Adipocyte (in vitro differentiated cells): ENCODE results near the gene SRGAP1.

Experiments
- DNase-seq: peaks from one replicate; pipeline ENCODE4 v3.0.0-alpha.2; 2015; ENCODE audit warnings: low read depth
- H3K27me3 ChIP-seq: replicated peaks from 2 replicates; pipeline ENCODE4 v1.7.0; 2013; ENCODE audit warnings: mild to moderate bottlenecking, low read length, moderate library complexity; ENCODE audit not compliant: control insufficient read depth, insufficient read depth
- H3K36me3 ChIP-seq: 2 replicates; pipeline ENCODE4 v1.7.0; 2013; ENCODE audit warnings: low read length, mild to moderate bottlenecking, moderate library complexity; ENCODE audit not compliant: control insufficient read depth, insufficient read depth, severe bottlenecking
- H3K4me1 ChIP-seq: 2 replicates; pipeline ENCODE4 v1.7.0; 2013; ENCODE audit warnings: mild to moderate bottlenecking, low read length, moderate library complexity; ENCODE audit not compliant: control insufficient read depth, insufficient read depth
- H3K4me3 ChIP-seq: 2 replicates; pipeline ENCODE4 v1.7.0; 2013; ENCODE audit warnings: mild to moderate bottlenecking, low read length, moderate library complexity
- H3K9ac ChIP-seq: 2 replicates; pipeline ENCODE4 v1.7.0; 2013; ENCODE audit warnings: mild to moderate bottlenecking, low read length, moderate library complexity
- H3K9me3 ChIP-seq: 2 replicates; pipeline ENCODE4 v1.7.0; 2013; ENCODE audit warnings: mild to moderate bottlenecking, low read length, moderate library complexity; ENCODE audit not compliant: control insufficient read depth

SRGAP1 gene

DNA sequence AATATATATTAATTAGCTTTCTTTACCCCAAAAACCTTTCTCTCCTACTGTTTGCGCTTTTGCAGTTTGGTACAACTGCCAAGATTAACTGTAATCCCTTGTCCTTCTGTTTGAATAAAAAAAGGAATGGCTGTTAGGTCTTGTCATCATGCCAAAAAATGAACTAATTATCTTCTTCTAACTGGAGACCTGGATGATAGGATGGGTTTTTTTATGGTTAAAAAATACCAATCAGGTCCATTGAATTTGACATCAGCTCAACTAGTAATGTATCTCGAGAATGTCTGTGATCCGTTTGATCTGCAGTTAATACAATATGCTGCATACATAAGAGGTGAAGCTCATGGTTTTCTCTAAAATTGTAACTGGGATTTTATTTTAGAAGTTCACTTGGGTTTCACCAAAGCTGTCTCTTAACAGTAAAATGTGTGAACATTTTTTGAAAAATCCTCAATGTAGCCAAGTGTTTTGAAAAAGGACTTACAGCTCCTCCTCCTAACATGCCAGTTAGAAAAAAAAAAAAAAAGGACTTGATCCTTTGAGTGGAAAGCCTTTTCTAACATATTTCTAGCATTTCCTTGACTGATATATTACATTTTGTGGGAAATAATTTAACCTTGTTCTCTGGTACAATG, 96.8 kb downstream of the SRGAP1 start:
- Histone ChIP-seq H3K4me1 (peaks cover 34% of the 10 kb centered on the region), H3K27me3 (no peaks in the 10 kb centered on the region), H3K9me3 (no peaks in the 10 kb centered on the region), H3K4me3 (no peak overlapping the region), H3K9ac (no peak overlapping the region), H3K36me3 (peaks cover 5% of the 10 kb centered on the region)
- DNase-seq, result no peak

DNA sequence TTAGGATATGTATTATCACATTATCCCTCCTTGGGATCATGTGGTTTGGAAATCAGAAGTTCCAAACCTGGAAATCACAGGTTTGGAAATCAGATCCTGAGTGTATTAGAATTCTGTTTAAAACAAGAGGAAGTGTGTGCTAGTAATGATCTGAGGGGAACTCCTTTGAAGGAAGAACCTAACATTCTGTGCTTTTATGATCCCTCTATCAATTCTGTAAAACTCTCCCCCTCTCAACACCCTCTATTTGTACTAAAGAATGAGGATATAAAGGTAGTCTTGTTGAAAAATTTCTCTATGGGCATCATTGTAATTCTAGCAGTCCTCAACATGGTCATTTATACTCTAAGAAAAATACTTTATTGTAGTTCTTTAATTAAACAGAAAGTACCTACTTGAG, 97.4 kb downstream of the SRGAP1 start:
- H3K4me1 ChIP-seq, result peaks cover 29% of the 10 kb centered on the region
- H3K9ac ChIP-seq, result no peak overlapping the region
- DNase-seq, result no peak
- no peak overlapping the region for H3K4me3 ChIP-seq
- peaks cover 5% of the 10 kb centered on the region for H3K36me3 ChIP-seq
- H3K27me3 ChIP-seq, result no peaks in the 10 kb centered on the region
- no peaks in the 10 kb centered on the region for H3K9me3 ChIP-seq

DNA sequence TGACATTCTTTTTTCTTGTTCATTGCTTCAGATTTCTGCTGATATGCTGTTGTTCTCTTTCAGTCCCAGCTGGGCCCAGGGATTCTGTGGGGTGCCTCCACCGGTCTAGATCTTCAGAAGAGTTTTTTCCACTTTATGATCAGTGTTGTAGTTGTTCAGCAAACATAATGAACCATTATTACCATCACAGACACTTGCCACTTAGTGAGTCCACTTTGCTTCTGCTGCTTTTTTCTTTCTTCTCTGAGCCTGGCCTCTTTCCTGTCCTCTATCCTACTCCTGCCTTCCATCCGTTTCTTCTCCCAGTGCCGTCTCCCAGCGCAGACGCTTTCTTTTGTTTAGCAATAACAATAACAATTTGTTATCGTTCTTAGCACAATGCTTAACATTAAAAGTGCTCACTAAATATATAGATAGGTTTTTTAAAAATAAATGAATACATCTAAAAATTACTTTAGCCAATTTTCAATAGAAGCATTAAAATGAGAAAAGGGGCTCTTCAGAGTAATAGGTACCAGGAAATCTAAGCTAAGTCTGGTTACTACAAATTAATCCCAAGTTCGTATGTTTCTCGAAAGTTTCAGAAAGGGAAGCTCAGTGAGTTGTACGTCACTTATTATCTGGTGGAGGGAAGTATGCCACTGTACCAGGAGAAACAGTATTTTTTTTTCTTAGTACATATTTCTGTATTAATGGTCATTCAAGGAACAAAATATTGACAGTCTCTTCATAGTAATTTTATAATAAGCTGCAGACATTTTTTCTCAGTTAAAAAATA, 98.2 kb downstream of the SRGAP1 start:
- Histone ChIP-seq H3K36me3 (peaks cover 5% of the 10 kb centered on the region), H3K9ac (no peak overlapping the region), H3K9me3 (no peaks in the 10 kb centered on the region), H3K27me3 (no peaks in the 10 kb centered on the region), H3K4me1 (peaks cover 21% of the 10 kb centered on the region), H3K4me3 (no peak overlapping the region)
- no peak for DNase-seq

DNA sequence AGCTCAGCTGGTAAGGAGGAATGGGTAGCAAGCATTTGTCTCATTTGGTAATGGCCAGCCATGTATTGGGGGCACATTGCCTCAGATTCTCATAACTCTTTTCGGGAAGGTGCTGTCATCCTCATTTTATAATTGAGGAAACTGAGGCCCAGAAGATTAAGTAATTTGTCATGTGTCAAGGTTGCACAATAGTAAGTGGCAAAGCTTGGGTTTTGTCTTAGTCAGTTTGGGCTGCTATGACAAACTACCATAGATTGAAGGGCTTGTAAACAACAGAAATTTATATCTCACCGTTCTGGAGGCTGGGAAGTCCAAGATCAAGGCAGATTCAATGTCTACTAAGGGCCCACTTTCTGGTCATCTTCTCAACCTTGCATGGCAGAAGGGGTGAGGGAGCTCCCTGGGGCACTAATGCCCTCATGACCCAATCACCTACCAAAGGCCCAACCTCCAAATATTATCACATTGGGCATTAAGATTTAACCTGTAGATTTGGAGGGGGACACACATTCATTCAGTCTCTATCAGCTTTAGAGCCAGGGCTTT, 99.6 kb downstream of the SRGAP1 start:
- H3K36me3 ChIP-seq, result peaks cover 5% of the 10 kb centered on the region
- H3K4me1 ChIP-seq, result peaks cover 7% of the 10 kb centered on the region
- no peak overlapping the region for H3K9ac ChIP-seq
- H3K4me3 ChIP-seq, result no peak overlapping the region
- no peaks in the 10 kb centered on the region for H3K9me3 ChIP-seq
- no peak for DNase-seq
- no peaks in the 10 kb centered on the region for H3K27me3 ChIP-seq

DNA sequence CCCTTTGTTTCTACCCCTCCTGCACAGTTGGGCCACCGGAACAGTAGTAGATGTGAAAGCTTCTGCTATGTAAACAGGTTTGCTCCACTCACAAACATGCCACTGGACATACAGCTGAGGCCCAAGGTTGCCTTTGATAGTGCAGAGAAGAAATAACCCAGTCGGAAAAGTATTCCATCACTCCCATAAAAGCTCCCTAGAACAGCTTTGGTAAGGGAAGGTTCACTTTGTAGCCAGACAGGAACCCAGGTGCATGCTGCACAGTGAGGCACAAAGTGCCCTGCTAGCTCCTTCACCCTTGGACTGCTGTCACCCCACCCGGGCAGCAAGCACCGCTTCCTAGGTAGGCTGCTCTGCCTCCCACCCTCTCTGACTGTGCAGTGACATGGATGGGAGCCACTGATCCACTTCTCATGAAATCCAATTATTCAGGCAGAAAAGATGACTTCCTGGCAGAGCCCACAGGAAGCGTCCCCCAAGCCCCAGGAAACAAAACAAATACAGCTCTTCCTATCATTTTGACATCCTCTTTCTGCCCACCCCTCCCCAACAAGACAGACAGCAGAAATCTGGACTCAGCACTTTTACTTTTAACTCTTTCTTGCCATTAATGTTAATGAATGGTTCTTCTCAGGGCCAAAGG, 100.2 kb downstream of the SRGAP1 start:
- Histone ChIP-seq H3K4me3 (no peak overlapping the region), H3K36me3 (peaks cover 5% of the 10 kb centered on the region), H3K4me1 (peaks cover 9% of the 10 kb centered on the region), H3K9ac (no peak overlapping the region), H3K9me3 (no peaks in the 10 kb centered on the region), H3K27me3 (no peaks in the 10 kb centered on the region)
- no peak for DNase-seq

DNA sequence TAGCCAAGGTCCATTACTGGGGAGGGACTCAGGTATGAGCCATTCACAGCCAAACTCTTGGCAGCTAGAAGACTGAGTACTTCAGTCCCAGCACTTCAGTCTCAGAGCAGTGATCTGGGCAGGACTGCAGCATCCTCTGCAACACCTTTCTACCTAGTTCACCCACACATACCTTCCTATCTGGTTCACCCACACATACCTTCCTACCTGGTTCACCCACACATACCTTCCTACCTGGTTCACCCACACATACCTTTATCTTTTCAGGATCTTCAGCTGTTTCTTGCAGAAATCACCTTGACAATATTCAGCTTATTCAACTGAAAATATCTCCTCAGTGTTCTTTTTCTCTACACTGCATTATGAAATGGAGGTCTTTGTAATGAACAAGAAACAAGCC, 101.3 kb downstream of the SRGAP1 start:
- no peak for DNase-seq
- no peaks in the 10 kb centered on the region for H3K27me3 ChIP-seq
- H3K4me1 ChIP-seq, result peaks cover 19% of the 10 kb centered on the region
- no peaks in the 10 kb centered on the region for H3K9me3 ChIP-seq
- H3K4me3 ChIP-seq, result no peak overlapping the region
- no peak overlapping the region for H3K9ac ChIP-seq
- H3K36me3 ChIP-seq, result peaks cover 5% of the 10 kb centered on the region

DNA sequence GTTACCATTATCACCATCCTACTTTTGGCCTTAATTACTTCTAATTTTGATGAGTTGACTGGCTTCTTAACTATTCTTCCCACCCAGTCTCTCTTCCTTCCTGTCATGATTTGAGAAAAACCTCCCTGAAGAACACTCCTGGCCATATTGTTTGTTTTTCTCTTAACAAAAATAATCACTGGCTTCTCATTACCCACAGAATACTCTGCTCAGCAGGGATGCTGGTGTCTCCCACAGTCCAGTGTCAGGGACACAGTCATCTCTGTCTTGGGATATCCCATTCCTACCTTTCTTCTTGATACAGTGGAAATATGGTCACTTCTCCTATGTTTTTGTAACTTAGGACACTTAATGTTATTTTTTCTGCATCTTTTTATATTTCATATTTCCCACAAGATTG, 103.7 kb downstream of the SRGAP1 start:
- Histone ChIP-seq H3K9me3 (no peaks in the 10 kb centered on the region), H3K4me1 (peaks cover 18% of the 10 kb centered on the region), H3K4me3 (no peak overlapping the region), H3K9ac (no peak overlapping the region), H3K27me3 (no peaks in the 10 kb centered on the region), H3K36me3 (peaks cover 5% of the 10 kb centered on the region)
- no peak for DNase-seq

DNA sequence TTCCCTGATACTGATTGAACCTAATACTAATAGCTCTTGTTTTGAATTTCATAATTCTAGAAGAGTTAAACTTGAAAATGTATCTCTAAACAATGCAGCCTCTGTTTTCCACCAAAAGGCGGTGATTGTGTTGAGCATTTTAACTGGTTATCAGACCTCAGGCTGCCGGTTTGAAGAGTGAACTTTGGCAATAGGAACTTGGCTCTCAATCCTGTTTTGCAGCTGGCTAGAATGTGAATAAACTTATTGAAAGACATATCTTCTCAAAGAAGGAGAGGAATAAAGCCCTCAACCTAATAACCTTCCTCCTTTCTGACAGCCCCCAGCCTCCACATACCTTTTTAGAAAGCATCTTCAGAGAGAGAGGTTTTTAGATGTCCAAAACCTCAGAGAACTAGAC, 105.4 kb downstream of the SRGAP1 start:
- DNase-seq, result no peak
- Histone ChIP-seq H3K9ac (peak overlapping the region; percentile 61), H3K4me3 (peak overlapping the region; percentile 34), H3K36me3 (peaks cover 5% of the 10 kb centered on the region), H3K9me3 (no peaks in the 10 kb centered on the region), H3K4me1 (peaks cover 18% of the 10 kb centered on the region), H3K27me3 (no peaks in the 10 kb centered on the region)

DNA sequence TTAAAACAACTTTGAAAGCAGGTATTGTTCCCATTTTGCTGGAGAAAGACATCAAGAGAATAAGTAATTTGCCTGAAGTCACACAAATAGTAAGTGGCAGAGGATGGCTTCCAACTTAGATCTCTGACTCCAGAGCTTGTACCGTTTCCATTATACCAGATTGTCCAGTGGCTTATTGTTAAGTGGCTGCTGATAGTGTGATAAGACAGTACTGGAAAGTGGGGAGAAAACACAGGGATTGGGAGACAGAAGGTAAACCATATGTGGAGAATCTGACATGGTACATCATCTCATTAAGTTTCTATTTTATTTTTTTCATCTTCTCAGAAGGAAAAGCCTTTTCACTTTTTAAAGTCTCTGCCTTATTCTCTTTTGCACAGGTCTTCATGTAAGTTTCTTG, 108.5 kb downstream of the SRGAP1 start:
- no peaks in the 10 kb centered on the region for H3K27me3 ChIP-seq
- H3K4me3 ChIP-seq, result no peak overlapping the region
- no peaks in the 10 kb centered on the region for H3K36me3 ChIP-seq
- peaks cover 39% of the 10 kb centered on the region for H3K4me1 ChIP-seq
- no peak overlapping the region for H3K9ac ChIP-seq
- no peak for DNase-seq
- no peaks in the 10 kb centered on the region for H3K9me3 ChIP-seq

DNA sequence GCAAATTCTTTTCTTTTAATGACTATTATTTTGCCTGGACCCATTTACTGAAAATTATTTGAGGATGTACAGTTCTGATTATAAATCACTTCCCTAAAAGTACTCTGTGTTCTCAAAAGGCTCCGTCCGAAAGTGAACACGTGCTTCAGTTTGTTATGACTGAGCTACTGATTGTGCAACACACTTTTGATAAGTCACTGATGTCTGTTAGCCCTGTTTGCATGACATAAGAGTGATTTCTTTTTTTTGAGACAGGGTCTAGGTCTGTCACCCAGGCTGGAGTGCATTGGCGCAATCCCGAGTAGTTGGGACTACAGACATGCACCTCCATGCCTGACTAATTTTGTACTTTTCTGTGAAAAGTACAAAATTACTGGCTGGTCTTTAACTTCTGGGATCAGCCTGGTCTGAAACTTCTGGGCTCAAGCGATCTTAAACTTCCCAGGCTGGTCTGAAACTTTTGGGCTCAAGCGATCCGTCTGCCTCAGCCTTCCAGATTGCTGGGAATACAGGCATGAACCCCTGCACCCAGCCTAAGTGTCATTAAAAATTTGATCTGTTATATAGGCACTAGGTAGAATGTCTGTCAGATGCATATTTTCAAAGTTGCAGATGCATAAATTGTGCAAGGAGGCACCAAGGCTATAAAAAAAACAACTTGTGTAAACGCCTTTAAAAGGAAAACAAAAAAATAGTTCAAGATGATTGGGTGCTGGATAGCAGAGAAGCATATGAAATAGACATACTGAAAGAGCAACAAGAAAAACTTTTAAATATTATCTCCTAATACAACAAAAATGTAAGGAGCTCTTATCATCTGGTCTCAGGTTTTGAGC, 111.5 kb downstream of the SRGAP1 start:
- Histone ChIP-seq H3K9ac (peak overlapping the region; percentile 80), H3K9me3 (no peaks in the 10 kb centered on the region), H3K4me1 (peaks cover 28% of the 10 kb centered on the region), H3K36me3 (no peaks in the 10 kb centered on the region), H3K4me3 (peak overlapping the region; percentile 79), H3K27me3 (no peaks in the 10 kb centered on the region)
- DNase-seq, result peak; percentile 59

DNA sequence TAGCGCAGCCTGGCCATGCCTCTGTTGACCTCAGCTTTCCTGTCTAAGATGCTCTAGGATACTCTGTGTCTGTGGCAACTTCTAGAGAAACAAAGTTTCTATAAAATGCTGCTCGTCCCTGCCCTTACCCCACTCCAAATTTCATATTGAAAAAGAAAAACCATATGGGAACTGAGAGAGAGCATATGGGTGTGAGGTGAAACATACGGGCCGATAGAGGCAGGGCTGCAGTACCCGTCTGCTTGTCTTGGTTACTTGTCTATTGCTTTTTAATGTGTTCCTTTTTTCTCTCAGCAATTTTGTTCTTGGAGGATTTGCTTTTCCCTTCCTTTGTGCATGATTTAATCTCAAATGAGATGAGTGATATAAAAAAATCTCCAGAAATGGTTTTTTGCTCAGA, 113.0 kb downstream of the SRGAP1 start:
- Histone ChIP-seq H3K27me3 (no peaks in the 10 kb centered on the region), H3K4me3 (no peak overlapping the region), H3K4me1 (peaks cover 36% of the 10 kb centered on the region), H3K36me3 (no peaks in the 10 kb centered on the region), H3K9ac (no peak overlapping the region), H3K9me3 (no peaks in the 10 kb centered on the region)
- DNase-seq, result no peak
